ENCODE data around the gene TRDMT1.

TRDMT1 gene

GRCh38 chr10:17101257-17101909 lies 100.1 kb downstream of the TRDMT1 start:
- DNase-seq (ENCODE audit: low read depth in 1 of 2, low spot score in 1 of 2): no peak

- DNase-seq (ENCODE audit: low read depth in 1 of 2, low spot score in 1 of 2): no peak
These were observed 100.9 kb downstream of the TRDMT1 start for GRCh38 chr10:17100586-17100985.

- no peak for DNase-seq (ENCODE audit: low read depth in 1 of 2, low spot score in 1 of 2)
These were observed 103.5 kb downstream of the TRDMT1 start for GRCh38 chr10:17098012-17098411.
